Stimulated activated CD8-positive, alpha-beta memory T cell treated with anti-CD3 and anti-CD28 coated beads, Interleukin-7, amount 100 ng/mL, for 1 hour (primary cell): Measurements from ENCODE around the gene SLC2A8.

ENCODE experiments used
- DNase-seq, 2 donors: peaks; one replicate each; pipeline ENCODE4 v3.0.0-alpha.2; 2020; ENCODE audit warnings: low read depth in 2 of 2

Gene SLC2A8

GRCh38 chr9:127396808-127397645 lies at the start of gene SLC2A8:
Gene SLC2A8 (plus strand): TSS chr9:127397169. CDS start chr9:127397231, 62 bp downstream.
- DNase-seq = peak; percentile 73 to 74

- DNase-seq = no peak
Observed at GRCh38 chr9:127347831-127348776, 48.9 kb upstream of the SLC2A8 start.

GRCh38 chr9:127349483-127350113 lies 47.4 kb upstream of the SLC2A8 start:
- DNase-seq = no peak

GRCh38 chr9:127351182-127352166 lies 45.5 kb upstream of the SLC2A8 start:
- no peak for DNase-seq

GRCh38 chr9:127353882-127354281 lies 43.1 kb upstream of the SLC2A8 start:
- DNase-seq = no peak

- no peak for DNase-seq
Observed at GRCh38 chr9:127356906-127357305, 40.1 kb upstream of the SLC2A8 start.

- DNase-seq = no peak
Observed at GRCh38 chr9:127358023-127358535, 38.9 kb upstream of the SLC2A8 start.

- DNase-seq = no peak
Observed at GRCh38 chr9:127358770-127359169, 38.2 kb upstream of the SLC2A8 start.

- DNase-seq = no peak
Observed at GRCh38 chr9:127360250-127360649, 36.7 kb upstream of the SLC2A8 start.

- DNase-seq = no peak
Observed at GRCh38 chr9:127360829-127361228, 36.1 kb upstream of the SLC2A8 start.

GRCh38 chr9:127361561-127361960 lies 35.4 kb upstream of the SLC2A8 start:
- no peak for DNase-seq

GRCh38 chr9:127362829-127363228 lies 34.1 kb upstream of the SLC2A8 start:
- no peak for DNase-seq

- no peak for DNase-seq
Observed at GRCh38 chr9:127365461-127365860, 31.5 kb upstream of the SLC2A8 start.

- no peak for DNase-seq
Observed at GRCh38 chr9:127366594-127366993, 30.4 kb upstream of the SLC2A8 start.

GRCh38 chr9:127368852-127369402 lies 28.0 kb upstream of the SLC2A8 start:
- no peak for DNase-seq

- no peak for DNase-seq
Observed at GRCh38 chr9:127369428-127369827, 27.5 kb upstream of the SLC2A8 start.

- no peak for DNase-seq
Observed at GRCh38 chr9:127370147-127370579, 26.8 kb upstream of the SLC2A8 start.

- DNase-seq = no peak
Observed at GRCh38 chr9:127370672-127371648, 26.0 kb upstream of the SLC2A8 start.

- DNase-seq = no peak
Observed at GRCh38 chr9:127380479-127380878, 16.5 kb upstream of the SLC2A8 start.
